Epithelial cell of proximal tubule (primary cell): Measurements from ENCODE around the gene ADAMTS4. TPM values are rescaled to one million over a fixed set of nuclear protein-coding genes. Genes with fewer than 3 reads are reported as not detected.
A peak's percentile ranks its signal among the peaks of the same experiment; 100 is the strongest.

Experiments used
- DNase-seq: peaks from one replicate; pipeline ENCODE4 v3.0.0-alpha.2; 2011; ENCODE audit warnings: low read depth
- H3K4me3 ChIP-seq: 2 replicates; pipeline ENCODE4 v1.5.1; 2011; ENCODE audit warnings: low read depth, mild to moderate bottlenecking, low read length
- total RNA-seq: library from RNA; depleted of rRNA; stranded (reverse); fragments of >200 nt; gene quantifications from 2 replicates; pipeline ENCODE4 v1.2.3, GENCODE V29; 2015
- TF ChIP-seq, protein P1 (sequence below): conservative IDR thresholded peaks from 2 replicates; pipeline ENCODE4 v1.5.1; 2012; ENCODE audit warnings: low read depth, mild to moderate bottlenecking, low read length

The ADAMTS4 gene
- total RNA-seq, 1 donor from 2014 or later, result under 0.01 TPM

DNA sequence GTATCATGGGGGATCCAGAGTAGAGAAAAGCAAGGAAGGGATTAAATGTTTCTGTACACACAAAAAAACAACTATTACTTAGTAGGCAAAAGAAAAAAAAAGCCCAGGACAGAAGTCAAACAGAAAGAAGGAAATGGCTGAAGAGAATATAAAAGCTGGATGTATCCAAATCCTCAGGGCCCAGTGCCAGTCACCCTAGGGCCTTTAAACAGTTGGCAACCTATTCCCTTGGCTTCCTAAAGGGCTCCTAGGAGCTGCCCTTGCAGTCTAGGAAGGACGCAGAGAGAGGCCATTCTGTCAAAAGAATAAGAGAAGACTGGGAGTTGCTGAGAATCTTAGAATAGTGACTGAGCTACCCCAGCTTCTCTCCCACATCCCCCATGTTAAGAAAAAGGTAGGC, 26.5 kb downstream of the ADAMTS4 start:
- DNase-seq, result no peak
- TF ChIP-seq, protein P1, sequence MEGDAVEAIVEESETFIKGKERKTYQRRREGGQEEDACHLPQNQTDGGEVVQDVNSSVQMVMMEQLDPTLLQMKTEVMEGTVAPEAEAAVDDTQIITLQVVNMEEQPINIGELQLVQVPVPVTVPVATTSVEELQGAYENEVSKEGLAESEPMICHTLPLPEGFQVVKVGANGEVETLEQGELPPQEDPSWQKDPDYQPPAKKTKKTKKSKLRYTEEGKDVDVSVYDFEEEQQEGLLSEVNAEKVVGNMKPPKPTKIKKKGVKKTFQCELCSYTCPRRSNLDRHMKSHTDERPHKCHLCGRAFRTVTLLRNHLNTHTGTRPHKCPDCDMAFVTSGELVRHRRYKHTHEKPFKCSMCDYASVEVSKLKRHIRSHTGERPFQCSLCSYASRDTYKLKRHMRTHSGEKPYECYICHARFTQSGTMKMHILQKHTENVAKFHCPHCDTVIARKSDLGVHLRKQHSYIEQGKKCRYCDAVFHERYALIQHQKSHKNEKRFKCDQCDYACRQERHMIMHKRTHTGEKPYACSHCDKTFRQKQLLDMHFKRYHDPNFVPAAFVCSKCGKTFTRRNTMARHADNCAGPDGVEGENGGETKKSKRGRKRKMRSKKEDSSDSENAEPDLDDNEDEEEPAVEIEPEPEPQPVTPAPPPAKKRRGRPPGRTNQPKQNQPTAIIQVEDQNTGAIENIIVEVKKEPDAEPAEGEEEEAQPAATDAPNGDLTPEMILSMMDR, result no peak

DNA sequence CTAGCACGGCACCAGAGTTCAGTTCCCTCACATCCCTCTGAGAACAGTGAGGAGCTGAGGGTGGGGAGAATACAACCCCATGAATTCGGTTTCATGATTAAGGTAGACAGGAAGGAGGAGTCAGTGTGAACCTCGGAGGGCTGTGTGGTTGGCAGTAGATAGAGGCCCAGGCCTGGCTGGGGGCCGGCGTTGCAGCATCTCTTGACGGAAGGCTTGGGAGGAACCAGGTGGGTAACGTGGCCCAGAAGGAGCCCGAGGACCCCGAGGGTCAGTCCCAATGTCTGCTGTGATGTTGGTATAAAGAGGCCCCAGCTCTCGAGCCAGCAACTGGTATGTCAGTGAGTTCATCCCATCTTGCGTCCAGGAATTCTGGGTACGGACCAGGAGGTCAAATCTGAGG, 27.2 kb downstream of the ADAMTS4 start:
- H3K4me3 ChIP-seq, result no peak overlapping the region
- DNase-seq, result no peak
- TF ChIP-seq, protein P1, result no peak

More for the DNA sequence above, 26.5 kb downstream of the ADAMTS4 start:
- H3K4me3 ChIP-seq, result no peak overlapping the region

DNA sequence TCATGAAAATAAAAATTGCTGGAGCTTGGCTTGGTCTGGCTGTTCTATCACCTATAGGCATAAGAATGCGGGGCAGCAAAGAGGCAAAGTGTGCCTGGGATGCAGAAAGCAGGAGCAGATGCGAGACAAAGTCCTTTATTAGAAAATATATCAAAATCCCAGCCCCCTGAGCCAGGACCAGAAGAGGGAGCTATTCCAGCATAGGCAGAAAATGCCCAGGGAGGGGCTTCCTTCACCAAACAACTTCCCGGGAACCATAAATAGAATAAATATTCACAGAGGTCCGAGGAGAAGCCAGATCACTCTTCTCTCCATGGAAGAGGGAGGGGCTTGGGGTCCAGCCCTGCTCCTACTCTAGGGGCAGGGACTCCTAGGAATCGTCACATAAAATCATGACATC, 27.7 kb downstream of the ADAMTS4 start:
- TF ChIP-seq, protein P1, result peak; percentile 39
- DNase-seq, result no peak
- no peak overlapping the region for H3K4me3 ChIP-seq

DNA sequence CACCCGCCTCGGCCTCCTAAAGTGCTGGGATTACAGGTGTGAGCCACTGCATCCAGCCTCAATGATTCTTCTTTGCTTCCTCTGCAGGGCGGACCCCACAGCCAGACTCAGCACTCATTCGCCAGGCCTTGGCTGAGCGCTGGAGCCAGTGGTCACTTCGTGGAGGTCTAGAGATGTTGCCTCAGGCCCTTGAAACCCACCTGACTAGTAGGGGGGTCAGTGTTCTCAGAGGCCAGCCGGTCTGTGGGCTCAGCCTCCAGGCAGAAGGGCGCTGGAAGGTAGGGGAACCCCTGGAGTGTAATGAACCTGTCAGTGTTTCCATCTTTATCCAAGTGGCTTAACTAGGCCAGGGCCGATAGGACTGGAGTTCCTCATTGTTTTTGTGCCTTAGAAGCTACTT, 29.9 kb downstream of the ADAMTS4 start:
- DNase-seq, result no peak
- TF ChIP-seq, protein P1, result no peak
- no peak overlapping the region for H3K4me3 ChIP-seq

DNA sequence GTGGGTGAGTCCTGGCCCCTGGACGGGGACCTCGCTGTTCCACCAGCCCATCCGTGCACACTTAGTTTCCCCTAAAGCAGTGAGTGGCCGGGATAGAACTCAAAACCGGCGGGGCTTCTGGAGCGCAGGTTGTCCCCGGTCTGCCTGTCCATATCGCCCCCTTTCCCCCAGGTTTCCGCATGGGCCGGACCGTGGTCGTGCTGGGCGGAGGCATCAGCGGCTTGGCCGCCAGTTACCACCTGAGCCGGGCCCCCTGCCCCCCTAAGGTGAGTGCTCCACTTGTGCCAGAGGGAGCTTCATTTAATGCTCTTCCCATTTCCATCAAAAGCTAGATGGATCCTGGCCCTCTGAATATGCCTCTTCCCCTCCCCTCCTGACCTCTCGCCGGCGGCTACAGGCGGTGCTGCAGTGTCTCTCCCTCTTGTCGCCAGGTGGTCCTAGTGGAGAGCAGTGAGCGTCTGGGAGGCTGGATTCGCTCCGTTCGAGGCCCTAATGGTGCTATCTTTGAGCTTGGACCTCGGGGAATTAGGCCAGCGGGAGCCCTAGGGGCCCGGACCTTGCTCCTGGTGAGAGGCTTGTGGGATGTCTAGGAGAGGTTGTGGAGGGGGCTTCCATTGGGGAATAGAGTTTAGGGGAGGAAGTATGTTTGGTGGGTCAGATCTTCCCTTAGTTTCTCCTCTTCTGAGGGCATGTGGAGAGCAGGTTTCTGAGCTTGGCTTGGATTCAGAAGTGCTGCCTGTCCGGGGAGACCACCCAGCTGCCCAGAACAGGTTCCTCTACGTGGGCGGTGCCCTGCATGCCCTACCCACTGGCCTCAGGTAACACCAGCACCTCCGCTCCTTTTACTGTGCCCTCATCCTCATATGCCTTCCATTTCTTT, 31.9 kb downstream of the ADAMTS4 start:
- peak overlapping the region; percentile 74 for H3K4me3 ChIP-seq
- DNase-seq, result no peak
- TF ChIP-seq, protein P1, result no peak

DNA sequence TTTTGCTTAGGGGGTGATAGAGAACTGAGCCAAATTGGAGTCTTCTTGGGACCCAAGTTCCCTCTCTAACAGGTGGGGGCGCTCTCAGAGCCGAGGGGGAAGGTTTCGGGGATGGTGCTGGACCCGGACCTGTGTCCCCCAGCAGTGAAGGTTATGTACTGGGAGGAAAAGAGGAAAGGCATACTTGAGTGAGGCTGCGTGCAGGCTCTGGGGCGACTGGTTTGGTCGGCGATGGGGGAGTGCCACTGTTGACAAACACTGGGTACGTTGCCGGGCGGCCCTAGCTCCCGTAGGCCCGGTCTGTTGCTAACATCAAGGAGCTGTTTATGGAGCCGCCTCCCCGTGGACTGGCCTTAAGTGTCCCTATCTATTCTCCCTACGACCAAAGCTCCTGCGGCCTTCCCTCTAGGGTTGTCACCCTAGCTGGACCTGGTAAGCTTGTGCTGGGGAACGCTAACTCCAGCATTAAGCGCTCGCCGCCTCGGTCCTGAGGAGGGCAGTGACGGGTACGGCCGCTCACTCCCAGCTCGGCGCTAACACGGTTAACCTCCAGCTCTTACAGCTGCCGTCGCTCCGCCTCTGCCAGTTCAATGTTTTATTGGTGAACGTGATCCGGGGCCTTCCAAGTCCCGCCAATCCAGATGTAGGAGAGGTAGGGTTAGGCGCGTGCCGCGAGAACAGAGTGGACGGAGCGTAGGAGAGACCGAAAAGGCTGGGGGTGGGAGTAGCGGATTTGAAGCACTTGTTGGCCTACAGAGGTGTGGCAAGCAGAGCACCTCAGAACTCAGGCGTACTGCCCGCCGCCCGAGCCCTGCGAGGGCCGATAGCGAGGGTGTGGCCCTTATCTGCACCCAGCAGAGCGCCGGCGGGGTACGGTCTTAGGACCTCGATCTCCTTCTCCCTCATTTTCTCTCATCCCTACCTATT, 32.8 kb downstream of the ADAMTS4 start, which contains the start of gene PPOX:
PPOX (plus strand) TSS at position 685 of the 927 bp plus-strand sequence. CDS start 422 bp downstream, outside the sequence.
- TF ChIP-seq, protein P1, result peak; percentile 63
- peak within 1 kb of the TSS; percentile 74 for H3K4me3 ChIP-seq
- DNase-seq, result peak; percentile 92
